Fibroblast of skin of abdomen (primary cell): ENCODE measurements around the gene OLFM1.
"Not testable (repeated sequence)": the region's sequence is repeated elsewhere in the genome, so short reads cannot be mapped to it uniquely, and the experiment has no call there.

Experiments used
- DNase-seq: peaks from one replicate; pipeline ENCODE4 v3.0.0-alpha.2; 2013

Gene OLFM1

DNA sequence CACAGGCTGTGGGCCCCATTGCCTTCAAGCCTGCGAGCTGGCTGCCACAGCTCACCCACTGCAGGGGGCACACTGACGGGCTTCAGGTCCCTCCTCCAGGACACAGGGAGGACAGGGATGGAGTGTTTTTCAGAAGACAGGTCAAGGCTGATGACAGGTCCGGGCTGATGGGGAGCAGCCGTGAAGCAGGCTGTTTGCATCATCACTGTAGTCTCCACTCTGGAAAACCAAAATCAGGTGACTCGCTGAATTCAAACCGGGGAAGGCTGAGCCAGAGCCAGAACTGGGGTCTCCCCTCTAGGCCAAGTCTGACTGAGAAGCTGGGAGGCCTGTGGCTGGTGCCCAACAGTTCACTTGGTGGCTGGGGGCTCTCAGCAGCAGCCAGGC is 48.5 kb downstream of the OLFM1 start:
- DNase-seq: no peak

DNA sequence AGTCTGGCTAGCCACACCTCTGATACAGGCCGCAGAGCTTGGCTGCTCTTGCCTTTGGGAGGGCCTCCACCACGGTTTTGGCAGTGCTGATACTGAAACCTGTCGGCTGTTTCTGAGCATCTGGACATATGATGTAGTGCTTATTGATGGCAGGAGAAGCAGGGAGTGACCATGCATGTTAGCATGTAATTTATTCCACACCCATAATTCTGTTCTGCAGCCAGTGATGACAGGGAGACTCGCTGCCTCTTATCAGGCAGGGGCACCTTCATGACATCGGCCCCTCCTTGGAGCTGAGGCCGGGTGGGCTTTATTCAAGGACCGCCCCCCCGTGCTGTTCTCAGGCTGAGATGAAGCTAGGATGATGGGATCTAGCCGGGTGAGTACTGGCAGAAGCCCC is 49.0 kb downstream of the OLFM1 start:
- no peak for DNase-seq

DNA sequence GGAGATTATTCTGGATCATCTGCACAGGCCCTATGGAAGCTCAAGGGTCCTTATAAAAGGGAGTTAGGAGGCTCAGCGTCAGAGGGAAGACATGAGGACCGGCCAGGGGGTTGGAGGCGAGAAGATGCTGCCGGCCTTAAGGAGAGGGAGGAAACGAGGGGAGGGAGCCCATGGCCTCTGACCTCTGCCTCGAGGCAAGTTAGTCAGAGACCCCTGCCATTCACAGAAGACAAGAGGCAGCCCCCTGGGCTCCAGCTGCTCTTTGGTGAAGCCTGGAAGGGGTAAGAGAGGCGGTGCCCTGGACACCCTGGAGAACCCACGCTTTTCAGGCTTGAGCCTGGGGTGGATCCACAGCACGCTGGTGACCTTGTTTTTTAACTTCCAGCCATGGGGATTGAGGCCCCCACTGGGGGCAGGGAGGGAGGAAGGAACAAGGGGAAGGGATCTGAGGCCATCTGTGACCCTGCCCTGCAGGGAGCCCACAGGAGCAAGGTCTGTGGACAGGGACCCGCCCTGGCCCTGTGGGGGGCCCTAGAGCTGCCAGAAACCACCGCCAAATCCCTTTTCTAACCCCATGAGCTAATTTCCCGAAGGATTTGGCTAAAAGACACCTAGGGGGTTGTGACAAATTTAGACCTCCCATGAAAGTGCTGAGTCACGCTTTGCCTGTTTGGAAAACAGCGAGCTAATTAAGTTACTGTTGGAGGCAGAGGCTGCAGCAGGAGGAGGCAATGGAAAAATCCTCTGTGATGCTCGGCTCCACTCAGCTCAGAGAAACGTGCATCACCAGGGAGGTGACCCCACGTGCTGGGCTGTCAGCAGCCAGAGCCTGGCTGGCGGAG is 49.7 kb downstream of the OLFM1 start:
- DNase-seq: no peak

DNA sequence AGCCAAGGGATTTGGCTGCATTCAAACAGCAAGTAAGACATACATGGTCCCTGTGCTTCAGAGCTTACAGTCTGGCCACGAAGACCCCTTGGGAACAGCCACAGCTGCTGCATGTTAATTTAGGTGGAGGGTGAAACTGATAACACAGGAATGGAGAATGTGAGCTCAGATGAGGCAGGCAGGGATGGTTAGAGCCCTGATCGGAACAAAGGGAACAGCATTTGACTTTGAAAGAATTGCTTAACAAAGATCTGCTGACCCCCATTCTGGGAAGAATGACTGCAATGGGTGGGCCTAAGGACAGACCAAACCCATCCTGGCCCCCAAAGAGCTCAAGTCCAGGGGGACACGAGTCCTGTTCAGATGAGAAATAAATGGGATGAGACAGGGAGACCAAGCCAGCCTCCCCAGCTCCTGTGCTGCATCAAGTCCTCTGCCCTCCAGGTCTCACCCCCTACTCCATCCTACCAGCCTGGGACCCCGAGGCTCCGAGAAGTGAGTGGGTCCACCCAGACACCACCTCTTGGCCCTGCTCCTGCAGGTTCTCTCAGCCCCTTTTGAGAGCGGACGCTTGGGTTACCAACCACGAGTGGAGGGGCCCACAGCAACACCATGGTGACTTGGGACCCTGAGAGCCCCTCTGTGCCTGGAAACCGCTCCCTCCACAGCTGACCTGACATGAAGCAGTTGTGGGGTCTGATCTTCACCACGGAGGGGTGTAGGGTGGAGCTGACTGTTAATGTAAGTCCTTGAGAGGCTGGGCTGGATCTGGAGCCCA is 50.8 kb downstream of the OLFM1 start:
- no peak for DNase-seq

DNA sequence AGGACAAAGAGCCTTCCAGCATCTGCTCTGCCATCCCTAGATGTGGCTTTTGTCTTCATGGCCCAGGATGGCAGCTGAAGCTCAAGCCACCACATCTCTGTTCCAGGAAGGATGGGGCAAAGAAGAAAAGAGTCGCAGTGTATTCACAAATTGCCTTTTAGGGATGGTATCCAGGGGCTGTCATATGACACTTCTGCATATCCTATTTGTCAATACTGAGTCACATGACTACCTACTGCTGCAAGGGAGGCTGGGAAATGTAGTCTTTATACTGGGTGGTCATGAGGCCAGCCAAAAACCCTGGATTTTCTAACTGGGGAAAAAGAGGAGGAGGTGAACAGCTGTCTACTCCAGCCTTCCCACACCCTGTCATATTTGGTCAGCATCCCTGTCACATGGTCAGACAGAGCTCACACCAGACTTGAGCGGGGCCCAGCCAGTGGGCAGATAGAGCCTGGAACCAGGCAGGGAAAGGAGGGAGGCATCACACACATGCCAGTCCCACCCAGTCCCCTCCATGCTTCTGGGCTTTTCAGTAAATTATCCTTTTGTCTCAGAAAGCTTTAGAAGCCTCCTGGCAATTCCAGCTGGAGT is 52.0 kb downstream of the OLFM1 start:
- no peak for DNase-seq

DNA sequence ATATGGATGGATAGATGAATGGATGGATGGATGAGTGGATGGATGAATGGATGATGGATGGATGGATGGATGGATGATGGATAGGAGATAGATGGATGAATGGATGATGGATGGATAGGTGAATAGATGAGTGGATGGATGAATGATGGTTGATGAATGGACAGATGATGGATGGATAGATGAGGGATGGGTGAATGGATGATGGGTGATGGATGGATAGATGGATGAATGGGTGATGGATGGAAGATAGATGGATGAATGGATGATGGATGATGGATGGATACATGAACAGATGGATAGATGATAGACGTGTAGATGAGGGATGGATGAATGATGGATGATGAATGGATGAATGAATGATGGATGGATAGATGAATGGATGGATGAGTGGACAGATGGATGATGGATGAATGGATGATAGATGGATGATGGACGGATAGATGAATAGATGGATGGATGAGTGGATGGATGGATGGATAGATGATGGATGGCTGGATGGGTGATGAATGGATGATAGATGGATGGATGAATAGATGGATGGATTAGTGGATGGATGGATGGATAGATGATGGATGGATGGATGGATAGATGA is 53.8 kb downstream of the OLFM1 start:
- DNase-seq: no peak

DNA sequence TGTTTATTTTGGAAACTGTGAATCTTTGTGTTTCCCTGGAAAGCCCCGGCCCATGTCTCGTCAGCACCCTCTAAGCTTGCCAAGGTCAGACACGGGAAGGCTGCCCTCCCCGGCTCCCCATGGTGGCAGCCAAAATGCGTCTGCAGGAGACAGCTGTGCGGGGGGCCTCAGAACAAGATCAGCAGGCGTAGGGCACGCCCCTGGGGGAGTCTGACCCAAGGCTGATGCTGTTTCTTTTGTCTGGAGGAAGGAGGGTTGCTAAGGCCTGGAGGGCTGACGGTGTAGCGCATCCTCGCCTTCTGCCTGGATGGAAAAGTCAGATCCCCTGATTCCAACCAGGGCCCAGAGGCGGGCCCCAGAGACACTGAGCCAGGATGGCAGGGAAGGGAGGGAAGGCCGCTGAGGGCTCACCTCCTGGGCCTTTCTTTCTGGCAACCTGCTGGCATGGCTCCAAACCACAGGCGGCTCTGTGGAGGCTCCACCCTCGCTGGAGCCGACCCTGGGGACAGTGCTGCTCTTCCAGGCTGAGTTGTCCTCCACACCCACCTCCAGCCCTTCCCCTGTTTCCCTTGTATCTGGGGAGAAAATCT is 57.2 kb downstream of the OLFM1 start:
- DNase-seq: no peak

DNA sequence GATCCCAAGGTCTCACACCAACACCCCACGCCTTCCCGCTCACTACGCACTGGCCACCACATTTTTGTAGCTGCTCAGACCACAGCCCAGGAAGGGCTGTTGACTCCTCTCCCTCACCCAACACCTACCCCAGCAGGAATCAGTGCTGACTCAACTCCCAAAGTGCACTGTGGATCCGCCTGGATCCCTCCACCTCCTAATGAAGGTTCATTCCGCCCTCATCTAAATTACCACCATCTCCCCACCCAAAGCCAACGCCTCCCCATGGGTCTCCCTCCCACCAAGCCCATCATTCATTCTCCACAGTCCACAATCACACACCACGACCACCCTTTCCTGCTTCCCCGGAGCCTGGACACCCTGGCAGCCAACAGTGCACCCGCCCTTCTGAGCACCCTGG is 57.8 kb downstream of the OLFM1 start:
- no peak for DNase-seq

DNA sequence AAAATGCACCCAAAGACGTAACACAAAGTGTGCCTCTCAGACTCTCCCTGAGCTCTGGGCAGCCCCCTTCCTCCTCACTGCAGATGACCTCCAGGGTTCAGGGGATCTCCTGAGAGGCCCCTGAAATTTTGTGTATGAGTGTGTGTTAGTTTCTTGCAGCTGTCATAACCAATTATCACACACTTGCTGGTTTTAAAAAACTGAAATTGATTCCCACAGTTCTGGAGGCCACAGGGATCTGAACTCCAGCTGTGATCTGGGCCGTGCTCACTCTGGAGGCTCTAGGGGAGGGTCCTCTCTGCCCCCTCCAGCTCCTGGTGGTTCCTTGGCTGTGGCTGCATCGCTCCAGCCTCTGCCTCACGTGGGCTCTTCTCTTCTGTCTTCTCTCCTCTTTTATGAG is 58.8 kb downstream of the OLFM1 start:
- DNase-seq: no peak

DNA sequence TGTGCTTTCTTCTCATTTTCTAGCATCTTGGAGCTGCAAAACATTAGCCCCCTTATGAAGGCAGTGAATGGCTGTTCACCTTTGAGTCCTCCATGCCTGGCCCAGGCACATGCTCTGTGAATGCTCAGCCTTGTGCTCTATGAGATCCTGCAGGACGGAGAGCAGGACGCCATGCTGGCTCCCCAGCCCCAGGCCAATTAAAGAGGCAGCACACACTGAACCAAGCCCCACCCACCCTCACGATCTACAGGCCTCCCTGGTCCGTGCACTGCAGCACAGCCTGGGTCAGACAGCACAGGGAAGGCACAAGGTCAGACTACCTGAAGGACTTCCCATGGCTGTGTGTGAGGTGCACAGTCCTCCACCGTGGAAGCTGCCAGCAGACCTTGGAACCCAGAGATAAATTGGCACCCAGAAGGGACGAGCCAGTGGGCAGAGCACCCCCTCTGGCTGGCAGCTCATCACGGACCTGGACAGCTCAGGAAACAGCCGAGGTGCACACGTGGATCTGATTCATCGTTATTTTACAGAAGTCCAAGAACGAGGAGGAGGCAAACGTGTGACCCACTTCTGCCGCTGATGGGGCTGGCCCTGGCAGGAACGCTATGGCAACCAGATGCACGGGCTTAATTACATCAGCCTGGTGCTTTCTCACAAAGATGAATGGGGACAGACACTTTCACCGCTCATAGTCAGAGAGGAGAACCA is 59.5 kb downstream of the OLFM1 start:
- DNase-seq: no peak

DNA sequence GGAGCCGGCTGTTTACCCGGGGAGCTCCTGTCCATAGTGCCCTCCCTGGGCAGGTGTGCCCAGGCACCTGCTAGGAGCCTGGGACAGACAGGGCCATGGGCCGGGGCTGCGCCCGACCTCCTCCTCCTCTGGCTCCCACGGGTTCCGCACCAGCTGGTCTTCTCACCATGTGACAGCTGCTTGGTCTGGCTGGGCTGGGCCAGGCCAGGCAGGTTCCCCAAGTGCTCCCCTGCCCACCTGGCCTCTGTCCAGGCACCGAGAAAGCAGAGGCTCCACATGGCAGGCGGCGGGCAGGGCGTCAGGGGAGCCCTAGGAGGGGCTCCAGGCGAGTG is 60.0 kb downstream of the OLFM1 start:
- DNase-seq: no peak

DNA sequence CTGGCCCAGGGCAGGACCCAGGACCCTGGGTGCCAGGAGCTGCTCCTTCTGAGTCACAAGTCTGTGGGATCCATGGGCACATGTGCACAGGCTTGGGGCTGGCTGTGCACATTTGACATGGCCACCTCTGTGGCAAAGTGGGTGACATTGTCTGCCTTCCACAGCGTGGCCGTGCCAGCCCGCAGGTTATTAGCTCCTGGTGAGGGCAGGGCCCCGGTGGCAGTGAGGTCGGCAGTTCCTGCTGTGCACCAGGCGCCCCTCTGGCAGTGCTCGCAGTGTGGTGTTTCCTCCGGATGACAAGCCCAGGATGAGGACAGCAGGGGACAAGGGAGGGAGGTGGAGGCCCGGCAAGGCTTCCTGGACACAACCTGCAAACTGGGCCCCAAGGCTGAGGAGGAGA is 60.5 kb downstream of the OLFM1 start:
- no peak for DNase-seq

DNA sequence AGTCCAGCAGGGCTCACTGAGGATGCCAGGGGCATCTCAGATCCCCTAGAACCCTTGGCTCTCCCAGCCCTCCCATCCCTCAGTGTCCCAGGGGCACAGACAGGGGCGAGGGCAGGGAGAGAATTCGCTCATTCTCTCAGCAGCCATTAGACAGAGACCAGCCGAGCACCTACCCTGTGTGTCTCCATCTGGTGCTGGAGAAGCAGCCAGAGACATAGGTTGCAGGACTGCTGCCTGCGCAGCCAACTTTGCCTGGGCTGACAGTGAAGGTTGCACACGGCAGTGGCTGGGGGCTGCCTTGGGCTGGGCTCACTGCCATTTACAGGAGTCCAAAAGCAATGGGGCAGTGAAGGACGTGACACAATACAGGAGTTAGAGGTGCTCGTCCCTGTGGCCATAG is 60.9 kb downstream of the OLFM1 start:
- no peak for DNase-seq

DNA sequence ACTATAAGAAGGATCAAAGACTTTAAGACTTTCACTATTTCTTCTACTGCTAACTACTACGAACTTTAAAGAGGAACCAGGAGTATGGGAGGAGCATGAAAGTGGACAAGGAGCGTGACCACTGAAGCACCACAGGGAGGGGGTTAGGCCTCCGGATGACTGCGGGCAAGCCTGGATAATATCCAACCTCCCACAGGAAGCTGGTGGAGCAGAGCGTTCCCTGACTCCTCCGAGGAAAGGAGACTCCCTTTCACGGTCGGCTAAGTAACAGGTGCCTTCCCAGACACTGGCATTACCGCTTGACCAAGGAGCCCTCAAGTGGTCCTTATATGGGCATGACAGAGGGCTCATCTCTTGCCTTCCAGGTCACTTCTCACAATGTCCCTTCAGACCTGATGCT is 62.4 kb downstream of the OLFM1 start:
- DNase-seq: not testable (repeated sequence)

DNA sequence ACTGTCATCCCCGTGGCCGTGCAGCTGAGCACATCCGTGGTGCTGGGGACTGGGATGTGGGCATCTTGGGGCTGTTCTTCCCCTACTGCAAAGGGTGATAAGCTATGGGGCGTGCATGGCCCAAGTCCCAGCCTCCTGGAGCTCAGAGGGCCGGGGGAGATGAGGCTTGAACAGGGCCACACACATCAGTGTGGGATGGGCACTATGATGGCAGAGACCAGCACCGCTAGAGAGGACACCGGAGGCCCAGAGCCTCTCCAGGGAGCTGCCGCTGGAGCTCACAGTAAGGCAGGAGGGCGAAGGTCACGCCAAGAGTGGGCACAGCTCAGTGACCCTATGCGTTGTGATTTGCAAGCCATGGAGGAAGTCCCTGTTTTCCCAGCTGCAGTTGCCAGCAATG is 63.5 kb downstream of the OLFM1 start:
- no peak for DNase-seq

DNA sequence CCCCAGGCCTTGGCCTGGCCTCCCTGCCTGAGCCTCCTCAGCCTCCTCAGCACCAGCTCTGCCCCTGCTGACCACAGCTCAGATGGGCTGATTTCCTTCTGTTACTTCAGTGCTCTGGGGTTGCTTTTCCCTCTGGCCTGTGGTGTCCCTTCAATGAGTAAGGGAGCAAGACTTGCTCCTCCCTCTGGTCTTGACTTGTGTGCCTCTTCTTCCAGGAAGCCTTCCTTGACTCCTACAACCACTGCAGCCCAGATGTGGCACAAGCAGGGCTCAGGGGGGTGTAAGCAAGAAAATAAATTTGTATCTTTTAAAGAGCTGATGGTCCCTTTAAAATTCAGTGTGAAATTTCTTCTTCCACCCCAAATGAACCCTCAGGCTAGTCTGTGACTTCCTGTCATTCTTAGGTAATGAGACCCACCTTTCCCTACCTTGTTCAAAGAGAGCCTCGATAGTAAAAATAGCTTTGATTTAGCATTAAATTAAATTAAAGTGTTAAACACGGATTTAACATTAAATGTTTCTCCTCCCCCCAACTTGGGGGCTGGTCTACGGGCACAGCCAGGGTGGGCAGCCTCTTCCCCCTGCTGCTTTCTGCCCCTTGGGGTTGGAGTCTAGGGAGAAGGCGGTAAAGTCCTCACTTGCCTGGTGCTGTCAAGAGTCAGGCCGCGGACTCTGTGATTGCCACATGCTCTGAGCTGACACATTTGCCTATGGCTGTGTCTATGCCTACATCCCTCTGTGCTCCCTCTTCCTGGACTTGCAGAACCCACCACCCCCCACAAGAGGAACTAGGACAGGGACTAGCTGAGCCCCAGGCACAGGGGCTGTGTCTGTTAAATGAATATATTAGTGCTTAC is 64.5 kb downstream of the OLFM1 start:
- no peak for DNase-seq

DNA sequence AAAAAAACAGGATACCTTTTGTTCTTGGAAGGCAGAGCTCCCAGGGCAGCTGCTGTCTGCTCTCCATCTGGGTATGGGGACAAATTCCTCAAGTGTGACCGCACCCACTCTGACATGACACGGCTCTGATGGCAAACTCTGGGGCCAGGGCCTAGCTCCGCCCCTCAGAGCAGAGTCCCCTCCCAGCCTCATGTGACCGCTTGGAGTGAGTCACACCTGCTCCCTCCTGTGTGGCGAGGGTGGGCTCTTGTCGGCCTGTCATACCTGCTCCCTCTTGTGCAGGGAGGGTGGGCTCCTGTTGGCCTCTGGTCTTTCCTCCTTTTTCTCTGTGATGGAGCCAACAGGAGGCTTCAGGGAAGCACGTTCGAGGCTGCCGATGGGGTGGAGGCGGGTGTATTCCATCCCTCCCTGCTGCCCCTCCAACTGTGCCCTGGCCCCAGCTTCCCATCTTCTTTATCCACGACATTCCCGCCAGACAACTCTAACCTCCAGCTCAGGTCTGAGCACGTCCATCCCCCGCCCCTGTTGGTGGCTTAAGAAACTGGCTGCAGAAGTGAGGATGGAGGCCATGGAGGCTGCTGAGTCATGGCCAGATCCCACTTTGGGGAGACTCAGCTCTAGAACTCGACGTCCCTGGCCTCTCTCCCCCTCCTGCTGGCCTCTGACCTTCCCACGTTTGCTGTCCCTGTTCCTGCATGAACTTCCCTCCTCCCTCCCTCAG is 65.3 kb downstream of the OLFM1 start:
- DNase-seq: no peak

DNA sequence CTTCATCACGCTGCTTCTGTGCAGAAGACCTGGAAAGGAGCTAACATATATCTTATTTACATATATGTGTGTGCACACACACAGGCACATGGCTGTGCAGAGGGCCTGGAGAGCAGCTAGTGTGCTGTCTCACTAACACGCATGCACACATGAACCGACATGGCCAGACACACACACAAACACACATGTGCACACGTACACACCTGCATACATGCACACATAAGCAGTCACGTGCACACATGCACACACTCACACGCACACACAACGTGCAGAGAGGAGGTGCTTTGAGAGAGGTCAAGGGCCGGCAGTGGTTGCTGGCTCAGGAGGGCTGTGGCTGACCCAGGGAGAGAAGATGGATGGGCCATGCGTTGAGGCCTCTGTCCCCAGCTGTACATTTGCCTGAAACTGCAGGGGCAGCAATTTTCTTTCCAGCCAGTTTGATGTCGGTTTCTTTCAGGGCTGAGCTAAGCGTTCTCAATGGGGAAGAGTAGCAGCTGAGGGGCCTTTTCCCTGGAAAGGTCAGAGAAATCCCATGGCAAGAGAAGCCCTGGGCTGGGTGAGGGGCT is 66.7 kb downstream of the OLFM1 start:
- no peak for DNase-seq

DNA sequence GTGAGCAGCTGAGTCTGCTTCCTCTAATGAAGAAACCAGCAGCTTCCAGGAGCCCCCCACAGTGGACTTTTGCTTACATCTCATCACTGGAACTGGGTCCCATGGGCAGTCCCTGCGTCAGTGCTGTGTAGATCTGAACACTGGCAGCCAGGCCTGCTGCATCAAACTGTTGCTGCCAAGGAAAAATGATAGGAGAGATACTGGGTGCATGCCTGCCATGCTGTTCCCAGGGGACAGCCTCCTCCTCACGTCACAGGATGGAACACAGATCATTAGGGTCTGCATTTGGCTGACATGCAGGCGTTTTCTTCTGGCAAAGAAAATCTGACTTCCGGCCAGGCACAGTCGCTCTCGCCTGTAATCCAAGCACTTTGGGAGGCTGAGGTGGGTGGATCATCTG is 67.9 kb downstream of the OLFM1 start:
- no peak for DNase-seq
